ENCODE results near the gene ANO1.

The ANO1 gene

DNA sequence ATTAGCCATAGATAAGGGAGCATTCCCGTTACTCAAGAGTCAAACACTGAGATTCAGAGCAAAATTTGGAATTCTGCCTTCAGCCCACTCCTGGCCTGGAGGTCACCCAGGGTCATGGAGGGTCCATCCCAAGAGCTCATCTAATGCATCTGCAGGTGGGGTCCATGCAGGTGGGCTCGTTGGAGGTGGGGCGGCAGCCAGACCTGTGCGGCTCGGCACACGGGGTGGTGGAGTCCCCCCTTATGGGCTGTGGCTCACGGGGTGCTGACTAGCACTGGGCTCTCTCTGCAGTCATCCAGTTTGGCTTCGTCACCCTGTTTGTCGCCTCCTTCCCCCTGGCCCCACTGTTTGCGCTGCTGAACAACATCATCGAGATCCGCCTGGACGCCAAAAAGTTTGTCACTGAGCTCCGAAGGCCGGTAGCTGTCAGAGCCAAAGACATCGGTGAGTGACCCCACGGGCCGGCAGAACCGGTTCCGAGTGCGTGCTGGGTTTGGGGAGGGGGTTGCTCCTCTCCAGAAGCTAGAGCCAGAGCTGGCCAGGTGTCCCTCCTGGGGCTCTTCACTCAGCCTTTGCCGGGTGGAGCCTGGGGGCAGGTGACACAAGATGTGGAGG, 92.6 kb downstream of the ANO1 start:
- DNase-seq: no peak

DNA sequence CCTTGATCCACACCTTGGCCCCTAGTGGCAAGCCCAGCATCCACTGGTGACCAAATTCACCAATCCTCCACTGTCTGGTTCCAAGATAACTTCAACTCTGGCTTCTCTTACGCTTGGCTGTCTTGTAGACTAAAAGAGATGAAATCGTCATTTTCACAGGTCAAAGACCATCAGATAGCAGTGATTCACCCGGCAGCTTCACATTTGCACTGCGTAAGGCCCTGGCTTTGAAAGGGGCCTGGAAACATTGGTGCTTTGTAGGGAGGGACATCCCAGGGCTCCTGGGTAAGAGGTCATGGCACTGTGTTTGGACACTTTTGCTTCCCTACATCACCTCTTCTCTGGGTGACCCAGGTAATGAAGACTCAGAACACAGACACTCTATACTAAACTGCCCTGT, 94.9 kb downstream of the ANO1 start:
- DNase-seq: no peak

DNA sequence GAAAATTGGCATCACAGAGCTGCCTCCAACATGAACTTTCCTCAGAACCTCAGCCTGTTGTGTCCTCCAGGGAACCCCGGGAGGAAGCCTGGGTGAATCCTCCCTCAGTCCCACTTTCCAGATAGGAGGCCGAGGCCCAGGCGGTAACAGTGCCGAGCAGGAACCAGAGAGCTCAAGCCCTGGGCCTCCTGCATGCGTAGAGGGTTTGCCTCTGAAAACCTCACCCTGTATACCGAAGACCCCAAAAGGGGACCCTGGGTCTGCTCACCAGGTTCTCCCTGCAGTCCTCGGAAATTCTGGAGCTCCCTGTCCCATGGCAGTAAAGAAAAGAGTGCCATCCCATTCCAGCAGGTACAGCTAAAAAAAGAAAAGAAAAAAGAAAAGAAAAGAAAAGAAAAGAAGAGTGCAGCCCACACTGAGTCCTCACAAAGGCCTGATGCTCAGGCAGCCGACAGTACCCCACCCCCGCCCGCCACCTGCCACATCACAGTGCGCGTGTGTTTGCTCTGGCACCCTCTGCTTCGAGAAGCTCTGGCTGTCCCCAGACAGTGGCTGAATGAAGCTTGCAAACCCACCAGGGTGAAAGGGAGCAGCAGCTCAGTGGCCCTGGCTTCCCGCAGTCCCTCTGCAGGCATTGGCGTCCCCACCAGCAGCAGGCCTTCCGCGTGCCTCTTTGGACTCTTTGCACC, 96.6 kb downstream of the ANO1 start:
- DNase-seq: no peak

DNA sequence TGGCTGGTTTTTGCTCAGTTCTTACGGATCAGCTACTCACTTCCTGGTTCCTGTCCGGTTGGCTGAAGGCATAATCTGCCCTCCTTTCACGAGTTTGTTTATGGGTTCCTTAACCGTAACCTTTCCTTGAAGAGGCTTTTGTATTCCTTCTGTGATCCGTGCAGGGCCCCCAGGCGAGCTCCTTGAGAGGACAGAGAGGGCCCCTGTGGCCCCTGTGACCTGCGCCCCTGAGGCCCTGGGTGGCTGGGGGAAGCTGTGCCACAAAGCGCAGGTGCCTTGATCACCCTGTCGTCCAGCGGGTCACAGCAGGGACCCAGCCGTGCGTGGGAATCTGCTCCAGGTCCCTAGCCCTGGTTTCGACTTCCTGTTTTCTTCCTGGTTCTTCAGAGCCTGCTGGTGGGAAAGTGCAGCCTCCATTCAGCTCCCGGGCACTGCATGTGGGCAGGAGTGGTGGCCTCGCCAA, 97.2 kb downstream of the ANO1 start:
- no peak for DNase-seq

DNA sequence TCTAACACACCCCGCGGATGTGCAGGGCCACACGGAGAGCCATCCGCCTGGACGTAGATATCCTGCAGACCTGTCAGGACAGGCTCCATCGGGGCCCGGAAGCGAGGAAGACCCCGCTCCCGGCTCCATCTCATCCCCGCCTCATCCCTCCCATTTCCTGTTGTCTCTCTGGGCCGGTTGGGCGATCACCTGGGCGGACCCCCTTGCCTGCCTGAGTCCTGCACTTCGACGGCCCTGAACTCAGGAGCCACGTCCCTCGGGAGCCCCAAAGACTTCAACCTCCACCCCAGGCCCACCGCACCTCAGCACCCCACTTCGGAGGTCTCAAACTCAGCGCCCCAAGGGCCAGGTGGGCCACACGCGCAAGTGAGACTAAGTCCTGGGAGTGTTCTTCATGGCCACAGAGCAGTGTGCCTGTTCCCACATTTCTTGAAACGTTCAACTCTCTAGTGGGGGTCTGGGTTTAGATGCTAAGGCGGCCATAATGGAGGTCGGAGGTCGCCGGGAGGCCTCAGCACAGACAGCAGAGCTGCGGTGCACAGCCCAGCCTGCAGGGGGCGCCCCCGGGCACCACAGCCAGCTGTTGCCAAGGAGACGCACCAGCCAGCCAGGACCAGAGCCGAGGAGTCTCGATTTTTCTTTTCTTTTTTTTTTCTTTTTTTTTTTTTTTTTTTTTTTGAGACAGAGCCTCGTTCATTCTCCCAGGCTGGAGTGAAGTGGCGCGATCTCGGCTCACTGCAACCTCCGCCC, 99.0 kb downstream of the ANO1 start:
- peak; percentile 80 for DNase-seq

DNA sequence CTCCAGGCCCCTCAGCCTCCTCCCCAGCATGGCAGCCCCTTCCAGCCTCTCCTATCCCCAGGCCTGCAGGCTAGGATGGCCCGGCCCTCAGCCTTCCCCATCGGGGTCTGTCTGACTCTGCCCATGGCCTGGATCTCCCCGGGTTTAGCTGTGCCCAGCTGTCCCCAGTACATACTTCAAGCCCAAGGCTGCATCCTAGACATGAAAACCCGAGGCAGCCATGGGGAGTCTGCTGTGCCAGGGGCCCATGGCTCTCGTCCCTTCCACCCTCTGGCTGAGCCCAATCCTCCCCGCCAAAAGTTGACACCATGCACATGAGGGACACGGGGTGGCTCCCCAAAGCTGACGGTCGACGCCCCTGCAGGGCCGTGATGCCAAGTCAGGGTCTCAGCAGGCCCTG, 102.8 kb downstream of the ANO1 start:
- no peak for DNase-seq

DNA sequence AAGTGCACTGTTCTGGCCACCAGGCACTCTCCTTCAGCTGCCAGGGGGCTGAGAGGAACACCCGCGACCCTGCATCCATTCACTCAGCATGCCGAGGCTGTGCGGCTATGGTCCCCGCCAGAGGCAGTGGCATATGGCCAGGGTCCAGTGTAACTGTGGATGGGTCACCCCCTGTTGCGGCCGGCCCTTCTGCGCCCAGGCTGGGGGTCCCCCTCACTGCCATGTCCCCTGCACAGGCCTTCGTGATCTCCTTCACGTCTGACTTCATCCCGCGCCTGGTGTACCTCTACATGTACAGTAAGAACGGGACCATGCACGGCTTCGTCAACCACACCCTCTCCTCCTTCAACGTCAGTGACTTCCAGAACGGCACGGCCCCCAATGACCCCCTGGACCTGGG, 104.1 kb downstream of the ANO1 start:
- DNase-seq: no peak

DNA sequence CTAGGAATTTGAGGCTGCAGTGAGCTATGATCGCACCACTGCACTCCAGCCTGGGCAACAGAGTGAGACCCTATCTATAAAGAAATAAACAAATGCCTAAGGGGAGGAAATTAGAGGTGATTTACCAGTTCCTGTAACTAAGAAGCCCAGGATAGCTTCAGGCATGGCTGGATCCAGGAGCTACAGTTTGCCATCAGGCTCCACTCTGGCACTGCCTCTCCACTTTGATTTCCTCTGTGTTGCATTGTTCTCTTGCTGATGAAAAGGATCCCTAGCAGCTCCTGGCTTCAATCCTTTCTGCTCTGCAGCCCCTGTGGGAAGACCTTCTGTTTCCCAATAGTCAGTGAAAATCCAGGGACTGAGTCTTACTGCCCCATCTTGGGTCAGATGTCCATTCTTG, 104.9 kb downstream of the ANO1 start:
- no peak for DNase-seq

DNA sequence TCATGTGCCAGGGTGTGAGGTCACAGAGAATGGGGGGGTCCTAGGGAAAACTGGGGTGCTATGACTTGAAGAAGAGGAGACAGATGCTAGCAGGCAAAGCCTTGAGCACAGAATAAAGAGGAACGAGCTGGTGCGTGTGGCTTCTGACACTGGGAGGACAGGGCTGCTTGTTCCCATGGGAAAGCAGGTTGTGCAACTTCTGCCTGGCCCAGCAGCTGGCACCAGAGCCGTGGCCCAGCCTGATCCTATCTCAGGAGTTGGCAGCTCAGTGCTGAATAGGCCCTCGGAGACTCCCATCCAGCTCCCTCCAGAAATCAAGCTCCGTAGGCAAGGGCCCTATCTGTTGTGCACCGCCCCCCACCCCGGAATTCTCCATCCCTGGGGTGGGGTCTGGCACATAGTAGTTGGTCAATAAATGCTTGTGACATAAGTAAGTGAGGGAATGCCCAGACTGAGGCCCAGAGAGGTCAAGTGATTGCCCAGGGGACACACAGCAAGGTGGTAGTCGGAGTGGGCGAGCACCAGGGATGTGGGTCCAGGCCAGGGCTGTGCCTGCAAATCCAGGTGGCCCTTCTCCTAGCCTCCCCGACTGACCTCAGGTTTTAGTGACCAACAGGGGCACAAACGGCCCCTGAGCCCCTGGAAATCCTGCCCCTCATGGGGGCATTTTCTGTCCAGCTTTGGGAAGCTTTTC, 105.5 kb downstream of the ANO1 start:
- DNase-seq: no peak

DNA sequence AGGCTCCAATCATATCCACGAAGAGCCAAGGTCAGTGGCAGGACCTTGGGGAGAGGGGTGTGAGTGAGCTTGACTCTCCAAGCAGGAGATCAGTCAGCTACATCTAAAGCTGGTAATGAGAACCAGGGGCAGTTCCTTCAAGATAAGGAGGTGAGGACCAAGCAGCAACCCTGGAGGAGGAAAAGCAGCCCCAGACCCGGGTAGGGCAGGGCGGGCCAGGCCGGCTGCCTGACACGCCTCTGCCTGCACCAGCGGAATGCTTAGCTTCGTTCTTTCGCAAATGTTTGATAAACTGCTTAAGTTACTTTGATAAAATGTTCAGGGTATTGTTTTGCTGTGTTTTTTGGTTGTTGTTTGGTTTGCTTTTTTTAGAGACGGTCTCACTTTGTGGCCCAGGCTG, 106.3 kb downstream of the ANO1 start:
- DNase-seq: no peak

DNA sequence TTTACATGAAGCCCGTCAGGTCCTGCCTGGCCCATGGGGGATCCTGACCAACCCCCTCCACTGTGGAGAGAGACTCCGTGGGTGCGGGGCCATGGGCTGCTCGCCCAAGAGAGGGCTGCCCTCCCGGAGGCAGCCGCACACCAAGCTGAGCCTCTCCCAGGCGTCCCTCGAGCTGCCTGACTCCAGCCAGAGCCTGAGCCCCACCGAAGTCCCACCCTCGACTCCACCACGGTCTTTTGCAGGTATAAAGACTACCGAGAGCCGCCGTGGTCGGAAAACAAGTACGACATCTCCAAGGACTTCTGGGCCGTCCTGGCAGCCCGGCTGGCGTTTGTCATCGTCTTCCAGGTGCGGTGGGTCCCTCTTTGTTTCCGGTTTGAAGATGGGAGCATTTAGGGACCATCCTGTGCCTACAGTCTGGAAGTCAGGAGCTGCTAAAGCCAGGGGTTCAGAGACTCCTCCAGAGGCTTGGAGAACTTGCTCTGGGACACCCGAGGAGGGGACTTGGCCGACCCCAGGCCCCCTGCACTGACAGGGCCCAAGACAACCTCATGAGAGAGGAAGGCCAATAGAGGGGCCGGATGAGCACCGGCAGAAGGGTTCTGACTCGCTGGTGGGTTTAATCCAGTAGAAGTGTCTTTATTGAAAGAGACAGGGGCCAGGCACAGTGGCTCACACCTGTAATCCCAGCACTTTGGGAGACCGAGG, 107.4 kb downstream of the ANO1 start:
- DNase-seq: no peak

DNA sequence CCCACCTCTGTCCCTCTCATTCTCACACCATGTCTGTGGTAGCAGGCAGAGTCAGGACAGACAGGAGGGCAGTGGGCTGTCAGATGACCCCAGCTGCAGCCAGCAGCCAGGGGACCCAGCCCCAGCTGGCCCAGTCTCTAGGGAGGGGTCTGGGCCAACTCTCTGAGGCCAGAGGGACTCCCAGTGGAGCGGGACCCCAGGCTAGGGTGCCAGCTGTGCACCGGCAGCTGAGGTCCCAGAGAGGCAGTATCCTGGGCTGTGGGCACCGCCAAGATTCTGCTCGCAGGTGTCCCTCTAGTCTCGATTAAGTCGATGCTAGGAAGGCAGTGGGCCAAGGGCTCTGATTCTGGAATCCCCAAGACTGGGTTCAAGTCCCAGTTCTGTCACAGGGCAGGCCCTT, 108.3 kb downstream of the ANO1 start:
- no peak for DNase-seq

DNA sequence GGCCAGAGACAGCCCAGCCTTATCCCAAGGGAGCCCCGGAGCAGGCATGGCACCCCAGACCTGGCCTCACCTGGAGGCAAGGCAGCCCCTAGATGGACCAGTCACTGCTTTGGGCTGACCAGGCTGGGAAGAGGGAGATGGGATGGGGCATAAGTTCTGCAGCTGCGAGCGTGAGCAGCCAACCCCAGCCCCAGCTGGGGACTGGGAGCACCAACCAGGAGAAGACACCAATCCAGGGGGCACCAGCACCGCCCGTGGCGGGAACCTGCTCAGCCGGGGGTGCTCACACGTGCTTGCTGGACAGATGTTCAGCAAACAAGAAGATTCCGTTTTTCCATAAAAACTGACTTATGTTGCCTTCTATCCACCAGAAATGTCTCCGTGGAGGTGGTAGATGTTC, 108.8 kb downstream of the ANO1 start:
- no peak for DNase-seq

DNA sequence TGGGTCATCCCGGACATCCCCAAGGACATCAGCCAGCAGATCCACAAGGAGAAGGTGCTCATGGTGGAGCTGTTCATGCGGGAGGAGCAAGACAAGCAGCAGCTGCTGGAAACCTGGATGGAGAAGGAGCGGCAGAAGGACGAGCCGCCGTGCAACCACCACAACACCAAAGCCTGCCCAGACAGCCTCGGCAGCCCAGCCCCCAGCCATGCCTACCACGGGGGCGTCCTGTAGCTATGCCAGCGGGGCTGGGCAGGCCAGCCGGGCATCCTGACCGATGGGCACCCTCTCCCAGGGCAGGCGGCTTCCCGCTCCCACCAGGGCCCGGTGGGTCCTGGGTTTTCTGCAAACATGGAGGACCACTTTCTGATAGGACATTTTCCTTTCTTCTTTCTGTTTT, 109.7 kb downstream of the ANO1 start:
- no peak for DNase-seq

DNA sequence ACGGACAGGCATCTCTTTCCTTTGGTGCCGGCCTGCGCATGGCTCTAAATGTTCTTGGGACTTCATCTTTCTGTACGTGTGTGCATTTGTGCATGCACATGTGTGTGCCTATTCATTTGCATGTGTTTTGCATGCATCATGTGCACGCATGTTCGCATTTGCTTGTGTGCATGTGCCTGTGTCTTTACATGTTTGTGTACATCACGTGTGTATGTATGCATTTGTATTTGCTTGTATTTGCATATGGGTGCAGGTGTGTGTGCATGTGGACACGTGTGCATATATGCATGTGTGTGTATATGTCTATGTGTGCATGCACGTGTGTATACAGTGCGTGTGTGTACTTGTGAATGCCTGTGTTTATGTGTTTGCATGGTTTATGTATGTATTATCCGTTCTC, 111.5 kb downstream of the ANO1 start:
- no peak for DNase-seq

DNA sequence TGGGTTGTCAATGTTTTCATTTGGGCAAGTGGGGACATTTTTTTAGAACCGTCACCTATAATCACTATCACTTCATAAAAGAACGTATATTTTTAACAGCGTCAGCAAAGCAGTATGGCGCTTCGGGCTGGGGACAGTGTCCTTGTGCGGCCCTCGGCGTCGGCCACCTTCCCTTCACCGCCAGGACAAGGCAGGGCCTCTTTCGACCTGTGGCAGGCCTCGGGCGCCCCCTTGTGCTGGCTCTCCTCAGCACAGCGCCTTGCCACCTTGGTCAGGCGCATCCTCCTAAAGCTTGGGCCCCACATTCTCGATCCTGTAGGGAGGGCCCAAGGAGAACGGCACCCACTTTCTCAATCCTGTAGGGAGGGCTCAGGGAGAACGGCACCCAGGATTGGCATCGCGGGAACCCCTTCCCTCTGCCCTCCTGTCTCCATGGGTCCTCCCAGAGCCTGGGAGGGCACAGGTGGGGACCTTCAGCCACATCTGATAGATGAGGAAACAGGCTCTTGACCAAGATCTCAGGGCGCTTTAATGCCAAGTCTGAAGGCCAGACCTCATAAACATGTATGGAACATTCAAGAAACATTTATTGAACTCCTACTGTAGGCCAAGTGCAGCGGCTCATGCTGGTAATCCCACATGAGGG, 113.5 kb downstream of the ANO1 start:
- DNase-seq: peak; percentile 83

DNA sequence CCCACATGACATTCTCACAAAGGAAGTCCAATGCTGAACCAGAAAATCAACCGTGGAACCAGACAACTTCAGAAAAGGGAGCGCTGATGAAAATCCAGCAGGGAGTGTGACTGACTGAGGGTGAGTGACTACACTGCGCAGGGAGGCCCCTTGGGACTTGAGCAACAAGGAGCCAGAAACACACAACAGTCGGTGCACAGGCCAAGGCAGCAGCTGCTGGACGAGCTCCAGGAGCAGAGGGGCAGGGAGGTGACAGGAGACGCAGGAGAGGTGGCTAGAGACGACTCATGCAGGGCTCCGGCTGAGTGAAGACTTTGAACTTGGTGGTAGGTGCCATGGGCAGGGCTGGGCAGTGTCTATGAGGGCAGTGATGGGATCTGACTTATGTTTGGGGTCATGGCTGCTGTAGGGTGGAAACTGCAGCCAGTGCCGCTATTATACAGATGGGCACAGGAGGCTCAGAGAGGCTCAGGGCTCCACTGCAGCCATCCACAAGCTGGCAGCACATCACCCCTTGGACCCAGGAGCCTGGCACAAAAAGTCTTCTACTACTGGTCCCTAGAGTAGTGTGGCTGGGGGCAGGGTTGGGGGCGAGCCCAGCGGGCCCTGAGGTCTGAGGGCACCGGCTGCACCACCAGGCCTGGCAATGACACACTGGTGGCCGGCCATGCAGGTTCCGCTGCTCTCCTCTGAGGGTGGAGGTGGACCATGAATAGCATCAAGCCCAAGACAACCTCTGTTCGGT, 114.7 kb downstream of the ANO1 start:
- DNase-seq: no peak

DNA sequence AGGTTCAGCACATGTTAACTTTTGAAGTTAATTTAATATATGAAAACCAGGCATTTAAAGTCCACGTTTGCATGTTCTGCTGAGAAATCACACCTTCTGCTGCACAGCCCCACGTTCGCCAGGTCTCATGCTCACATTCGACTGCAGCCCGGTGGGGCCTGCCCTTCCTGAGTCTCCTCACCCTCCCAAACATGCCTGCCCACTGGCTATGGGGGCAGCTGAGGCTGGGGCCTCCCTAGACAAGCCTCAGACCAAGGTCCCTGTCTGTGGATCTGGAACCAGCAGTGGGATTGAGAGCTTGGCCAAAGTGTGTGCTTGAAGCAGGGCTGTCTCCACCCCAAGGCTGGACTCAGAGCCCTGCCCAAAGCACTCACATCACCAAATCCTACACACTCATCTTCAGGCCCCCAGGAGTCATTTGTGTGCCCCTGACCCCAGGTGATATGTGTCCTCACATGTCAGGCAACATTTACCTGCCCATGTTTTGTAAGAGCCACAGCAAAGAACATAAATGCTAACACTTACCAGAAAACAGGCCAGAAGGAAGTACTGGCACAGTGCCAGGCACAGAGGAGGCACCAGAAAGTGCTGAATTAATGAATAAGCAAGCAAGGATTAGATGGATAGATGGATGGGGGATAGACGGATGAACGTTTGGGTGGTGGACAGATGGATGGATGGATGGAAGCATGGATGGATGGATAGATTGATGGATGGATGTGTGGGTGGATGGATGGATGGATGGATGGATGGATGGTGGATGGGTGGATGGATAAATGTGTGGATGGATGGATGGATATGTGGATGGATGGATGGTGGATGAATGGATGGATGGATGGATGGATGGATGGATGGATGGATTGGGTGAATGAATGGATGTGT, 115.5 kb downstream of the ANO1 start:
- no peak for DNase-seq

DNA sequence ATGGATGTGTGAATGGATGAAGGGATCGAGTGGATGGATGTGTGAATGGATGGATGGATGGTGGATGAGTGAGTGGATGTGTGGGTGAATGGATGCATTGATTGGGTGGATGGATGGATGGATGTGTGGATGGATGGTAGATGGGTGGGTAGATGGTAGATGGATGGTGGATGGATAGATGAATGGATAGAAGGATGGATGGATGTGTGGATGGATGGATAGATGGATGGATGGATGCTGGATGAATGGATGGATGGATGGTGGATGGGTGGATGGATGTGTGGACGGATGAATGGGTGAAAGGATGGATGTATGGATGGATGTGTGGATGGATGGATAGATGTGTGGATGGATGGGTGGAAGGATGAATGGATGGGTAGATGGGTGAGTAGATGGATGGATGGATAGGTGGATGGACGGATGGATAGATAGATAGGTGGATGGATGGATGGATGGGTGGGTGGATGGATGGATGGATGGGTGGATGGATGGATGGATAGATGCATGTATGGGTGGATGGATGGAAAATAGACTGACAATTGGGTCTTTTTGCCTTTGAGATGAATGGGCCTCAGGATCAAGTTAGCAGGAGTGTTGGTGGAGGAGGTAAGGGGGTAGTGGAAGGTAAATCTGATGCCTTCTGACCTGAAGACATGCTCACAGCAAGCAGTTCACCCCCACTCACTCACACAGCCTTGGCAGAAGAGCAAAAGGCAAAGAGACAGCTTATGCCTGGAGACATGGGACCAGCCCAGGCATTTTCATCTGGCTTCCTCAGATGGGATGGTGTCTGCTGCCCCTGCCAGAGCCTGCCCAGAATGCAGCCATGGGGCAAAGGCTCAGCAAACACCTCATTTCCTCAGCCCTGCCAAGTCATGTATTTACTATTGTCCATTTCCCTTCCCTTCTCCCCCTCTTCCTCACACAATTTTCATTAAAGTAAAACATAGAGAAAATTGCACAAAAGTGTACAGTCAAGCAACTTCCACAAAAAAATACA, 117.0 kb downstream of the ANO1 start:
- DNase-seq: no peak

All from stimulated activated CD8-positive, alpha-beta memory T cell treated with anti-CD3 and anti-CD28 coated beads, Interleukin-4, amount 100 ng/mL, for 48 hours (primary cell).